T-helper 2 cell treated with Interferon-gamma antibody and Interleukin-4, amounts not matched to agents 5 μg/mL and 100 μg/mL, for 36 hours (primary cell): ENCODE results near the gene TPCN1.
A peak's percentile ranks its signal among the peaks of the same experiment; 100 is the strongest.

ENCODE experiments used
- DNase-seq: peaks from one replicate; pipeline ENCODE4 v3.0.0; 2021; ENCODE audit warnings: low spot score
- H3K27ac Mint-ChIP-seq: one replicate; pipeline ENCODE4 v1.8.0; 2021; ENCODE audit warnings: mild to moderate bottlenecking, mixed read lengths
- H3K27me3 Mint-ChIP-seq: one replicate; pipeline ENCODE4 v1.8.0; 2021; ENCODE audit warnings: low read depth, mixed read lengths
- H3K36me3 Mint-ChIP-seq: one replicate; pipeline ENCODE4 v1.8.0; 2021; ENCODE audit warnings: low read depth, mixed read lengths
- H3K4me1 Mint-ChIP-seq: one replicate; pipeline ENCODE4 v1.8.0; 2021; ENCODE audit warnings: low read depth, mixed read lengths
- H3K4me3 Mint-ChIP-seq: one replicate; pipeline ENCODE4 v1.8.0; 2022; ENCODE audit warnings: mild to moderate bottlenecking, moderate library complexity, mixed read lengths
- H3K9me3 Mint-ChIP-seq: one replicate; pipeline ENCODE4 v1.8.0; 2021; ENCODE audit warnings: mixed read lengths

The TPCN1 gene

GRCh38 chr12:113224955-113225354, 3.7 kb downstream of the TPCN1 start:
- Mint-ChIP-seq H3K4me3 (no peak overlapping the region), H3K9me3 (no peaks in the 10 kb centered on the region), H3K4me1 (peaks cover 40% of the 10 kb centered on the region), H3K36me3 (peaks cover 12% of the 10 kb centered on the region), H3K27ac (no peak overlapping the region), H3K27me3 (peaks cover 2% of the 10 kb centered on the region)
- DNase-seq, result no peak

DNA sequence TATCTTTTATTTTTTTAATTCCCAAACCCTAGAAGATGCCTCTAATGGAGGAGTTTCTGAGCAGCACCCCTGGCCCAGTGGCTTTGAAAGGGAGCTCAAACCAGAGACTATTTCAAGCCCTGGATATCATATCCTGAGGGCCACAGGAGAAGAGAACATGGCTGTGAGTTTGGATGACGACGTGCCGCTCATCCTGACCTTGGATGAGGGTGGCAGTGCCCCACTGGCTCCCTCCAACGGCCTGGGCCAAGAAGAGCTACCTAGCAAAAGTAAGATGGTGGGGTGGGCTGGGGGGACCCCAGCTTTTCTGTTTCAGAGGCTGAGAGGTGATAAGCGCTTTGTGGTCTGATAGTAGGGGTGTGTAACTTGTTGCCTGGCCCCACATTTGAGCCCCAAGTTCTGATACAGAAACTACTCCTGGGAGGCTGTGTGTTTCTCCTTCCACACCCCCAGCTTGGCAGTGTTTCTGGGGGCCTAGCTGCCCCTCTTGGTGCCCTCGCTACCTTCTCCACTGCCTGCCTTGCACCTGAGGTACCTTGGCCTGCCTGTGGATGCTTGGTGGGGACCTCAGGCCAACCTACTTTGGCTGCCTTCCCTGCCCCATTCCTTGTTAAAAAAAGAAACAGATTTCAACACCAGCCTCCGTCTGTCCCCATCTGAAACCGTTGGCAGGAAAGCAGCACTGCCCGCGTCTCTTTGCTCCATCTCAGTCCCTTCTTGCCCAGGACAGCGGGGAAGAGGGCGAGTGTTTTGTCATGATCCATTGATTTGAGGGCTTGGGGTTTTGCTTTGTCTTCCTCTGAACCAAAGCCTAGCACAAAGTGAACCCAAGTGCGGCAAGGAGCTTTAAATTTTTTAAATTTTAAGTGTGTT, 5.7 kb downstream of the TPCN1 start:
- H3K27me3 Mint-ChIP-seq, result no peaks in the 10 kb centered on the region
- no peaks in the 10 kb centered on the region for H3K9me3 Mint-ChIP-seq
- H3K36me3 Mint-ChIP-seq, result peaks cover 28% of the 10 kb centered on the region
- peaks cover 41% of the 10 kb centered on the region for H3K4me1 Mint-ChIP-seq
- DNase-seq, result no peak
- no peak overlapping the region for H3K4me3 Mint-ChIP-seq
- peak overlapping the region; percentile 60 for H3K27ac Mint-ChIP-seq

DNA sequence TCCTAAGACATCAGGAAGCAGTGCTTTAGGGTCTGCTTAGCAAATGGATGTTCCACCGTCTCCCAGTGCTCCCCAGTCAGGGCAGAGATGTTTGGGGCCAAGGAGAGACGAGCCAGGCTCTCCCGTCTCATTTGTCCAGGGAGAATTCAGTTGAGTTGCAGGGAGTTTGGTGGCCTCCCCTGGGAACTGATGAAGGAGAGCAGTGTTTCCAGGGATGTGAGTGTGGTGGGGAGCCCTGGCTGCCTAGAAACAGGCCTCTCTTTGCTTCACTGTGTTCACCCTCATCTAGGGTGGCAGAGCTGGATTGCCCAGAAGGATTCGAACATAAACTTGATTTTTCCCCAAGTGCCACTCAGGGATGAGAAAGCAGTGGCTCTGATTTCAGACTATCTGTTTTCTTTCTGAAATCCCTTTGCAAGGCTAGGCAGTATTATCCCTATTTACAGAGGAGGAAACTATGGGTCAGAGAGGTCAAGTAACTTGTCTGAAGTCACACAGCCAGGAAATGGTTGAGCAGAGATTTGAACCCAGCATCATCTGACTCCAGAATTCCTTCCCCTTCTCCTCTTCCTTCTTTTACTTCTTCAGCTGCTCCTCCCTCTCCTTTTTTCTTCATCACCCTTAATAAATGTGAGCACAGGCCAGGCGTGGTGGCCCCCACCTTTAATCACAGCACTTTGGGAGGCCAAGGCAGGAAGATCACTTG, 6.6 kb downstream of the TPCN1 start:
- Mint-ChIP-seq H3K4me1 (peaks cover 35% of the 10 kb centered on the region), H3K27me3 (no peaks in the 10 kb centered on the region), H3K27ac (peak overlapping the region; percentile 41), H3K4me3 (no peak overlapping the region), H3K36me3 (peaks cover 33% of the 10 kb centered on the region), H3K9me3 (no peaks in the 10 kb centered on the region)
- no peak for DNase-seq

GRCh38 chr12:113228394-113229028, 7.2 kb downstream of the TPCN1 start:
- no peak for DNase-seq
- Mint-ChIP-seq H3K4me1 (peaks cover 37% of the 10 kb centered on the region), H3K27me3 (no peaks in the 10 kb centered on the region), H3K27ac (peak overlapping the region; percentile 70), H3K36me3 (peaks cover 37% of the 10 kb centered on the region), H3K9me3 (no peaks in the 10 kb centered on the region), H3K4me3 (no peak overlapping the region)

- Mint-ChIP-seq H3K27me3 (no peaks in the 10 kb centered on the region), H3K27ac (peak overlapping the region; percentile 93), H3K4me1 (peaks cover 39% of the 10 kb centered on the region), H3K4me3 (peak overlapping the region; percentile 66), H3K9me3 (no peaks in the 10 kb centered on the region), H3K36me3 (peaks cover 48% of the 10 kb centered on the region)
- no peak for DNase-seq
These were observed 9.3 kb downstream of the TPCN1 start for GRCh38 chr12:113230315-113231234.

GRCh38 chr12:113231235-113232088, 10.2 kb downstream of the TPCN1 start:
- H3K4me1 Mint-ChIP-seq, result peaks cover 41% of the 10 kb centered on the region
- H3K4me3 Mint-ChIP-seq, result no peak overlapping the region
- no peaks in the 10 kb centered on the region for H3K27me3 Mint-ChIP-seq
- DNase-seq, result no peak
- peak overlapping the region; percentile 31 for H3K27ac Mint-ChIP-seq
- H3K36me3 Mint-ChIP-seq, result peaks cover 55% of the 10 kb centered on the region
- no peaks in the 10 kb centered on the region for H3K9me3 Mint-ChIP-seq

DNA sequence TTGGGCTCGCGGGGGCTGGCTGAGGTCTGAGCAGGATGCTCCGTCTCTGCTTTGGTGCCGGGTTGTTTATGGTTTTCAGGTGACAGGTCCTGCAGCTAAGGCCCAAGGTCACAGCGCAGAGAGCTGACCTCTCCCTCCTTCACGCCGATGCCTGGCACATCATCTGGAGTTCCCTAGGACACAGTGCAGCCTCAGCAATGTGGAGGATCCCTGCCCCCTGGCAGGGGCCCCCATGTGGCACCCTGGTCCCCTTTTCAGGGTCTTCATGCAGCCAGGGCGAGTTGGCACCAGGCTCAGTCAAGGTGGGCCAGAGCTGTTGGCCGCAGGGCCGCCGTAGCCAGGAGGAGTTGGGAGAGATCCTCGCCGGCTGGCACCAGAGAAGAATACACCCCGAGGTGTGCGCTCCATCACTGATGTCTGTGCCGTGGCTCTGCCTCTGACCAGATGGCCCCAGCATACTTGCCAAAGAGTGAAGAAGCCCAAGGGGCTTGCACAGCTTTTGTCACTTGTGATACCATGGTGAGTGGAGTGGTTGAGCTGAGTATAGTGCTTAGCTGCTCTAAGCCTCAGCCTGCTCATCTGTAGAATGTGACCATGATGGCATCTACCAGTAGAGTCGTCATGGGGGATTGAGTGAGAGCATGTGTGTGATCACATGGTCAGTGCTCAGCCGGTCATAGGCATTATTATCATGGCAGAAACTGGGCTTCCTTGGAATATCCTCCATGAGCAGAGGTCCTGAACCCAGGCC, 11.0 kb downstream of the TPCN1 start:
- Mint-ChIP-seq H3K36me3 (peaks cover 53% of the 10 kb centered on the region), H3K4me1 (peaks cover 38% of the 10 kb centered on the region)
- no peak for DNase-seq

DNA sequence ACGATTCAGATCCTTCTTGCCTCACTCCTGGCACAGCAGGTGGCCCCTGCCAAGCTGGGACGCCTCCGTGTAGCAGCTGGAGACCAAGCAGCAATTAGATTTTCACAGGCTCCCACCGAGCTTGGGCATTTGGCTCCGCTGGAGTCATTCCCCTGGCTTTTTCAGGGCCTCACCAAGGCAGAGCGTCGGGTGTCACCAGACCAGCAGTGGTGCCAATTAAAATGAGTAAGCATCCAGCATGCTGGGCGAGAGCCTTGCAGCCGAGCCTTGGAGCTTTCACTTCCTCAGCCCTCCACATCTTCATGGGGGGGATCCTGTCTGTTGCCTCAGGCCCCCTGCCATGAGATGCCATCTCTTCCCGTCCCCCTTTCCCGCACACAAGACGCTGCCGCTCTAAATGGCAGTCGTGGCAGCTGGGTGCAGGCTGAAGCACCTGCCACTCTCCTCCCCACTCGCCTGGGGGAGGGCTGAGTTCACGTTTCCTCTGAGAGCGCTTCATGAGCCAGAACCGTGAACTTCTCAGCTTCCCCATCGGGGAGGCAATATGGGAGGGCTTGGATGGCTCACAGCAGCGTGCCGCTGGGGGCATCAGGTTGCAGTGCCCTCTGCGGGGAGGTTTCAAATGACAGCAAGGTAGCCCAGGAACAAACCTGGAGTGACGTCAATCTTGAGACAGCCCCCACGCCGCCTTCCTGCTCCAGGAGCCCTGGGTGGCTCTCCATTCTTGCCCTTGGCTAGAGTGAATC, 11.7 kb downstream of the TPCN1 start:
- peaks cover 38% of the 10 kb centered on the region for H3K4me1 Mint-ChIP-seq
- H3K36me3 Mint-ChIP-seq, result peaks cover 49% of the 10 kb centered on the region
- no peaks in the 10 kb centered on the region for H3K9me3 Mint-ChIP-seq
- peak overlapping the region; percentile 93 for H3K27ac Mint-ChIP-seq
- peak overlapping the region; percentile 80 for H3K4me3 Mint-ChIP-seq
- H3K27me3 Mint-ChIP-seq, result no peaks in the 10 kb centered on the region
- DNase-seq, result peak; percentile 37

More for the DNA sequence above, 11.0 kb downstream of the TPCN1 start:
- H3K9me3 Mint-ChIP-seq, result no peaks in the 10 kb centered on the region
- peak overlapping the region; percentile 76 for H3K27ac Mint-ChIP-seq
- H3K27me3 Mint-ChIP-seq, result no peaks in the 10 kb centered on the region
- peak overlapping the region; percentile 80 for H3K4me3 Mint-ChIP-seq

GRCh38 chr12:113233967-113234366, 12.7 kb downstream of the TPCN1 start:
- peaks cover 47% of the 10 kb centered on the region for H3K36me3 Mint-ChIP-seq
- H3K4me1 Mint-ChIP-seq, result peaks cover 32% of the 10 kb centered on the region
- no peaks in the 10 kb centered on the region for H3K9me3 Mint-ChIP-seq
- H3K27me3 Mint-ChIP-seq, result no peaks in the 10 kb centered on the region
- no peak overlapping the region for H3K4me3 Mint-ChIP-seq
- no peak overlapping the region for H3K27ac Mint-ChIP-seq
- no peak for DNase-seq

DNA sequence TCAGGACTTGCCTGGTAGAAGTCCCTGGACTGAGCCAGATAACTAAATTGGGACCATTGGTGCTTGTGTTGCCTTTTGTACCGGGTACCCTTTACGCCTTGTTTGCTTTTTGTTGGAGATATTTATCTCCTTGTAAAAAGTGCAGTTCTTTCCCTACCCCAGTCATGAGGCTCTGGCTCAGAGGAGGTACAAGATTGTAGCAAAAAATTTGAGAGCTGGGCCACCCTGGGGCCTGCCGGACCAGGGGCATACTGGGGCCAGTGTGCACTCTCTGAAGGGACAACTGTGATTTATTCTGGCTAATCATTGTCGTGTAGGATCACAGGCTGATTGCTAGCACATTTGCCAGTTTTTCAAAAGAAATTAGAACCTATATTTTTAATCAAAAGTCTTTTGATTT, 13.2 kb downstream of the TPCN1 start:
- DNase-seq, result no peak
- no peaks in the 10 kb centered on the region for H3K27me3 Mint-ChIP-seq
- H3K36me3 Mint-ChIP-seq, result peaks cover 49% of the 10 kb centered on the region
- peaks cover 29% of the 10 kb centered on the region for H3K4me1 Mint-ChIP-seq
- no peak overlapping the region for H3K27ac Mint-ChIP-seq
- no peak overlapping the region for H3K4me3 Mint-ChIP-seq
- no peaks in the 10 kb centered on the region for H3K9me3 Mint-ChIP-seq

DNA sequence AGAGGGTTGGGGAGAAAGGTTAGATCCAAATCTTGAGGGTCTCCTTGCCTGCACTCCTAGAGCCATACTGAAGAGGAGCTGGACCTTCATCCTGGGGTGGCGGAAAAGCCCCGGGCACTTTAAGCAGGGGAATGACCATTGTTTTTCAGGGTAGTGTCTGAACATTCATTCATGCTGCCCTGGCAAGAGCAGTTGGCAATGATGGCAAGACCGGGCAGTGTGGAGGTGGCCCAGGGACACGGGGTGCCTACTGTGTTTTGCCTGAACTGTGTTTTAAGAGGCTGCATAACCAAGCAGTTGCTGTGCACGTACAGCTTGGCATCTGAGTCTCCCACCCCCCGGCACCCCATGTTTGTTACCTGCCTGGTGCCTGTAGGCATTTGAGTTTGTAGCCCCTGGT, 14.7 kb downstream of the TPCN1 start:
- H3K36me3 Mint-ChIP-seq, result peaks cover 43% of the 10 kb centered on the region
- H3K27ac Mint-ChIP-seq, result no peak overlapping the region
- no peak for DNase-seq
- H3K4me1 Mint-ChIP-seq, result peaks cover 23% of the 10 kb centered on the region
- no peaks in the 10 kb centered on the region for H3K27me3 Mint-ChIP-seq
- H3K9me3 Mint-ChIP-seq, result no peaks in the 10 kb centered on the region
- no peak overlapping the region for H3K4me3 Mint-ChIP-seq
